Measurements from ENCODE around the gene ANKRD11.
A peak's percentile ranks its signal among the peaks of the same experiment; 100 is the strongest.

The ANKRD11 gene

DNA sequence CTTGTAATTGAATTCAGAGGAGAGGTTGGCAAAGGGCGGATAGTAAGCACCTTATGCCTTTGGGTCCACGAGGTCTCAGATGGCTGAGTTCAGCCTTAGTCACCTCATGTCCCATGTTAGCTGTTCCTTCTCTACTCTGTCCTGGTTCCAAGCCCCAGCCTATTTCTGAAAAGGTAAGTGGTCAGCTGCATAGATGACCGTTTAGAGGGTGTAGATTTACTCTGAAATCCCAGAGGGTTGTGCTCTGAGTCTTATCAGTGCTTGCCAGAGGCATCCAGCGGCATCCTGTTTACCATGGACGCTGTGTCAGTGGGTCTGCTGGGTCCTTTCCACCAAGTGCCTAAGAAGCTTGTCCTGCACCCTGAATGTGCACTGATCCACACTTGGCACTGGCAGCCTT, 271.0 kb downstream of the ANKRD11 start:
- Histone ChIP-seq H3K9me3 (ENCODE audit: insufficient read depth, low read depth, low read length) (no peaks in the 10 kb centered on the region), H3K9ac (ENCODE audit: low read depth, low read length, poor library complexity, severe bottlenecking) (no peak overlapping the region), H2AFZ (ENCODE audit: low read length) (no peak overlapping the region), H3K79me2 (ENCODE audit: insufficient read depth, low read length) (peaks cover 6% of the 10 kb centered on the region; the same call in 1 of the 2 replicates), H3K36me3 (ENCODE audit: insufficient read depth, low read length) (no peaks in the 10 kb centered on the region), H3K4me3 (ENCODE audit: low read length, poor library complexity, severe bottlenecking) (no peak overlapping the region), H3F3A (ENCODE audit: low read depth) (no peaks in the 10 kb centered on the region), H3K9me2 (replicated peaks; ENCODE audit: low read depth, low read length) (no peaks in the 10 kb centered on the region), H3K4me2 (ENCODE audit: low read depth, low read length, poor library complexity, severe bottlenecking) (peak overlapping the region; percentile 24), H3K27me3 (ENCODE audit: insufficient read depth, low read length, poor library complexity, severe bottlenecking) (no peaks in the 10 kb centered on the region), H4K20me1 (ENCODE audit: insufficient read depth, low read length, poor library complexity, severe bottlenecking) (no peaks in the 10 kb centered on the region), H3K4me1 (ENCODE audit: insufficient read depth, low read length, poor library complexity, severe bottlenecking) (peaks cover 2% of the 10 kb centered on the region)
- no peak for TF ChIP-seq EZH2phosphoT487 (IDR thresholded peaks at IDR 0.05; ENCODE audit: borderline replicate concordance)
- TF ChIP-seq, protein P1, sequence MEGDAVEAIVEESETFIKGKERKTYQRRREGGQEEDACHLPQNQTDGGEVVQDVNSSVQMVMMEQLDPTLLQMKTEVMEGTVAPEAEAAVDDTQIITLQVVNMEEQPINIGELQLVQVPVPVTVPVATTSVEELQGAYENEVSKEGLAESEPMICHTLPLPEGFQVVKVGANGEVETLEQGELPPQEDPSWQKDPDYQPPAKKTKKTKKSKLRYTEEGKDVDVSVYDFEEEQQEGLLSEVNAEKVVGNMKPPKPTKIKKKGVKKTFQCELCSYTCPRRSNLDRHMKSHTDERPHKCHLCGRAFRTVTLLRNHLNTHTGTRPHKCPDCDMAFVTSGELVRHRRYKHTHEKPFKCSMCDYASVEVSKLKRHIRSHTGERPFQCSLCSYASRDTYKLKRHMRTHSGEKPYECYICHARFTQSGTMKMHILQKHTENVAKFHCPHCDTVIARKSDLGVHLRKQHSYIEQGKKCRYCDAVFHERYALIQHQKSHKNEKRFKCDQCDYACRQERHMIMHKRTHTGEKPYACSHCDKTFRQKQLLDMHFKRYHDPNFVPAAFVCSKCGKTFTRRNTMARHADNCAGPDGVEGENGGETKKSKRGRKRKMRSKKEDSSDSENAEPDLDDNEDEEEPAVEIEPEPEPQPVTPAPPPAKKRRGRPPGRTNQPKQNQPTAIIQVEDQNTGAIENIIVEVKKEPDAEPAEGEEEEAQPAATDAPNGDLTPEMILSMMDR (conservative IDR thresholded peaks at IDR 0.05; ENCODE audit: low read length): no peak

Measured in Loucy (cell line).